LNCAP (cell line): ENCODE results near the gene LDLRAD3.

ENCODE experiments used
- CTCF ChIP-seq: fragments of 450-650 bp; IDR thresholded peaks from 2 replicates; pipeline ENCODE4 v1.5.1; 2017; ENCODE audit warnings: mild to moderate bottlenecking

LDLRAD3 gene

GRCh38 chr11:35990816-35991215 is 47.0 kb downstream of the LDLRAD3 start:
- no peak for TF ChIP-seq CTCF

GRCh38 chr11:35992548-35992947 is 48.7 kb downstream of the LDLRAD3 start:
- no peak for TF ChIP-seq CTCF

DNA sequence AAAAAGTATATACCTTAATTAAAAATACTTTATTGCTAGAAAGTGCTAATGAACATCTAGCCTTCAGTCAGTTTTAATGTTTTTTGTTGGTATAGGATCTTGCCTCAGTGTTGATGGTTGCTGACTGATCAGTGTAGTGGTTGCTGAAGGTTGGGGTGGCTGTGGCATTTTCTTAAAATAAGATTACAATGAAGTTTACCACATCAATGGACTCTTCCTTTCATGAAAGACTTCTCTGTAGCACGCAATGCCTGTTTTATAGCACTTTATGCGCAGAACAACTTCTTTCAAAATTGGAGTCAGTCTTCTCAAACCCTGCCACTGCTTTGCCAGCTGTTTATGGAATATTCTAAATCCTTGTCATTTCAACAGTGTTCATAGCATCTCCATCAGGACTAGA is 50.6 kb downstream of the LDLRAD3 start:
- TF ChIP-seq CTCF = no peak

DNA sequence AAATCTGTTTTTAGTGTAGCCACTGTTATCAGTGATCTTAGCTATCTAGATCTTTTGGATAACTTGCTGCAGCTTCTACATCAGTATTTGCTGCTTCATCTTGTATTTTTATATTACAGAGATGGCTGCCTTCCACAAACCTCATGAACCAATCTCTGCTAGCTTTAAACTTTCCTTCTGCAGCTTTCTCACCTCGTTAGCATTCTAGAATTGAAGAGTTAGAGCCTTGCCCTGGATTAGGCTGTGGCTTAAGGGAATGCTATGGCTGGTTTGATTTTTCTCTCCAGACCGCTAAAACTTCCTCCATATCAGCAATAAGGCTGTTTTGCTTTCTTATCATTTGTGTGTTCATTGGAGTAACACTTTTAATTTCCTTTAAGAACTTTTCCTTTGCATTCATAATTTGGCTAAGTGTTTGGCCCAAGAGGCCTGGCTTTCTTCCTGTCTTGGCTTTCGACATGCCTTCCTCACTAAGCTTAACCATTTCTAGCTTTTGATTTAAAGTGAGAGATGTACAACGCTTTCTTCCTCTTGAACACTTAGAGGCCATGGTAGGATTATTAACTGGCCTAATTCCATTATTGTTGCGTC is 51.9 kb downstream of the LDLRAD3 start:
- TF ChIP-seq CTCF = no peak

- no peak for TF ChIP-seq CTCF
Observed at GRCh38 chr11:35997902-35998520, 54.1 kb downstream of the LDLRAD3 start.

DNA sequence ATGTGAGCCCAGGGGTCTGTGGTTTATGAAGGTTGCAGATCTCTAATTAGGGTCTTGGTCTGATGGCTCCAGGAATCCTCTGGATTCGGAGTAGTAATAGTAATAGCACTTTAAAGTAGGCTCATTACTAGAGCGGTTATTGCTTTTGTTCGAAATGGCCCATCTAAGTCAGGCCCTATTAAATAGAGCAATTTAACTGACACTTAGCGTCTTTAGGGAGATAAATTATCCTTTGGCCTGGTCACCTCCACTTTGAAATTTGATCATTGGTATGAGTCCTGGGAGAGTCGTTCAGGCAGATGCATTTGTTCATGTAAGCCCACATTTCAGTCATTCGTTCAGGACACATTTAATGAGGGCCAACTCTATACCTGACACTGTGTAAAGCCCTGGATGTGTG is 54.8 kb downstream of the LDLRAD3 start:
- no peak for TF ChIP-seq CTCF

- no peak for TF ChIP-seq CTCF
Observed at GRCh38 chr11:36000616-36001190, 56.8 kb downstream of the LDLRAD3 start.
